ENCODE measurements around the gene PRRC2B. TPM values are rescaled to one million over a fixed set of nuclear protein-coding genes. Genes with fewer than 3 reads are reported as not detected.

The PRRC2B gene
- total RNA-seq, 1 donor = 70.9 TPM

- H3K4me1 ChIP-seq (ENCODE audit: insufficient read depth, low read length) = no peaks in the 10 kb centered on the region
Measured at GRCh38 chr9:131490514-131490913, 96.6 kb downstream of the PRRC2B start.

GRCh38 chr9:131491001-131491710 is 97.3 kb downstream of the PRRC2B start:
- TF ChIP-seq CTCF (IDR thresholded peaks at IDR 0.05; ENCODE audit: extremely low read depth, low read depth, low read length) = no peak

More at GRCh38 chr9:131490514-131490913, 96.6 kb downstream of the PRRC2B start:
- H4K20me1 ChIP-seq (ENCODE audit: insufficient read depth, low read length) = peaks cover 30% of the 10 kb centered on the region
- no peaks in the 10 kb centered on the region for H3K9me3 ChIP-seq (ENCODE audit: low read depth, low read length)
- peaks cover 98% of the 10 kb centered on the region for H3K36me3 ChIP-seq (ENCODE audit: insufficient read depth, low read length)
- H3K79me2 ChIP-seq (ENCODE audit: insufficient read depth, low read length) = peaks cover 14% of the 10 kb centered on the region
- no peak overlapping the region for H3K4me2 ChIP-seq (ENCODE audit: insufficient read depth, low read length)
- H2AFZ ChIP-seq (ENCODE audit: low read length) = no peak overlapping the region
- no peak for DNase-seq (ENCODE audit: insufficient read length, low spot score, missing footprints)
- no peak overlapping the region for H3K4me3 ChIP-seq (ENCODE audit: insufficient read depth, low read length)
- no peak for TF ChIP-seq CTCF (IDR thresholded peaks at IDR 0.05; ENCODE audit: extremely low read depth, low read depth, low read length)
- H3K27me3 ChIP-seq (ENCODE audit: insufficient read depth, low read length) = no peaks in the 10 kb centered on the region
- H3K27ac ChIP-seq (ENCODE audit: low read depth, low read length) = no peak overlapping the region

GRCh38 chr9:131492070-131492469 is 98.2 kb downstream of the PRRC2B start:
- TF ChIP-seq CTCF (IDR thresholded peaks at IDR 0.05; ENCODE audit: extremely low read depth, low read depth, low read length) = no peak
- no peak overlapping the region for H3K4me3 ChIP-seq (ENCODE audit: insufficient read depth, low read length)
- no peak overlapping the region for H2AFZ ChIP-seq (ENCODE audit: low read length)
- H3K36me3 ChIP-seq (ENCODE audit: insufficient read depth, low read length) = peaks cover 98% of the 10 kb centered on the region
- no peaks in the 10 kb centered on the region for H3K4me1 ChIP-seq (ENCODE audit: insufficient read depth, low read length)
- no peak for DNase-seq (ENCODE audit: insufficient read length, low spot score, missing footprints)
- no peak overlapping the region for H3K4me2 ChIP-seq (ENCODE audit: insufficient read depth, low read length)
- peaks cover 9% of the 10 kb centered on the region for H3K79me2 ChIP-seq (ENCODE audit: insufficient read depth, low read length)
- peaks cover 29% of the 10 kb centered on the region for H4K20me1 ChIP-seq (ENCODE audit: insufficient read depth, low read length)
- no peak overlapping the region for H3K27ac ChIP-seq (ENCODE audit: low read depth, low read length)
- no peaks in the 10 kb centered on the region for H3K9me3 ChIP-seq (ENCODE audit: low read depth, low read length)
- H3K27me3 ChIP-seq (ENCODE audit: insufficient read depth, low read length) = no peaks in the 10 kb centered on the region

More at GRCh38 chr9:131491001-131491710, 97.3 kb downstream of the PRRC2B start:
- peaks cover 14% of the 10 kb centered on the region for H3K79me2 ChIP-seq (ENCODE audit: insufficient read depth, low read length)
- H3K4me2 ChIP-seq (ENCODE audit: insufficient read depth, low read length) = no peak overlapping the region
- DNase-seq (ENCODE audit: insufficient read length, low spot score, missing footprints) = no peak
- no peak overlapping the region for H3K27ac ChIP-seq (ENCODE audit: low read depth, low read length)
- peaks cover 98% of the 10 kb centered on the region for H3K36me3 ChIP-seq (ENCODE audit: insufficient read depth, low read length)
- no peaks in the 10 kb centered on the region for H3K4me1 ChIP-seq (ENCODE audit: insufficient read depth, low read length)
- H3K9me3 ChIP-seq (ENCODE audit: low read depth, low read length) = no peaks in the 10 kb centered on the region
- no peaks in the 10 kb centered on the region for H3K27me3 ChIP-seq (ENCODE audit: insufficient read depth, low read length)
- H4K20me1 ChIP-seq (ENCODE audit: insufficient read depth, low read length) = peaks cover 29% of the 10 kb centered on the region
- H2AFZ ChIP-seq (ENCODE audit: low read length) = no peak overlapping the region
- no peak overlapping the region for H3K4me3 ChIP-seq (ENCODE audit: insufficient read depth, low read length)

GRCh38 chr9:131494296-131494870 is 100.5 kb downstream of the PRRC2B start:
- Histone ChIP-seq H3K4me3 (ENCODE audit: insufficient read depth, low read length) (no peak overlapping the region), H3K9me3 (ENCODE audit: low read depth, low read length) (no peaks in the 10 kb centered on the region), H2AFZ (ENCODE audit: low read length) (no peak overlapping the region), H3K27me3 (ENCODE audit: insufficient read depth, low read length) (no peaks in the 10 kb centered on the region), H3K4me2 (ENCODE audit: insufficient read depth, low read length) (no peak overlapping the region), H3K36me3 (ENCODE audit: insufficient read depth, low read length) (peaks cover 98% of the 10 kb centered on the region), H3K79me2 (ENCODE audit: insufficient read depth, low read length) (peaks cover 8% of the 10 kb centered on the region), H3K27ac (ENCODE audit: low read depth, low read length) (no peak overlapping the region), H3K4me1 (ENCODE audit: insufficient read depth, low read length) (no peaks in the 10 kb centered on the region), H4K20me1 (ENCODE audit: insufficient read depth, low read length) (peaks cover 26% of the 10 kb centered on the region)
- no peak for DNase-seq (ENCODE audit: insufficient read length, low spot score, missing footprints)
- no peak for TF ChIP-seq CTCF (IDR thresholded peaks at IDR 0.05; ENCODE audit: extremely low read depth, low read depth, low read length)

Data from osteoblast (primary cell).